Activated CD4-positive, alpha-beta T cell treated with anti-CD3 and anti-CD28 coated beads, Interleukin-2, Interleukin-6, amounts not matched to agents 100 ng/mL and 50 ng/mL, durations not matched to agents 16 hours and 8 hours (primary cell): ENCODE measurements around the gene TTLL5.

Experiments used
- DNase-seq: peaks from one replicate; pipeline ENCODE4 v3.0.0-alpha.2; 2020

TTLL5 gene

DNA sequence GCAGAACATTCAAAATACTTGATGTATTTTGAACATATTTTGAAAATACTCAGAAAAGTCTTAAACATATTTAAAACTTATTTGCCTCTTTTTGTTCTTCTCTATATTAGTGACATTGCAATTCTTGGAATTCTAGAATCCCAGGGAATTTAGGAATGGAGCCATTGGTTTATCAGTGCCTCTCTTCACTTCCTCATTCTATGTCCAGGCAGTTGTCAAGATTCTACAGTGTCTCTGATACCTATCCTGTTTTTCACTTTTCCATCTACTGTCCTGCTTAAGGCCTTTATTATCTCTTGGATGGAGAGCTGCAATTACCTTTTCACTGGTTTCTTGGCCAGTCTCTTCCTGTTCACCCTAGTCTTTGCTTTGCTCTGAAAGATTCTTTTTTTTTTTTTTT, 144.6 kb downstream of the TTLL5 start:
- DNase-seq, result no peak

DNA sequence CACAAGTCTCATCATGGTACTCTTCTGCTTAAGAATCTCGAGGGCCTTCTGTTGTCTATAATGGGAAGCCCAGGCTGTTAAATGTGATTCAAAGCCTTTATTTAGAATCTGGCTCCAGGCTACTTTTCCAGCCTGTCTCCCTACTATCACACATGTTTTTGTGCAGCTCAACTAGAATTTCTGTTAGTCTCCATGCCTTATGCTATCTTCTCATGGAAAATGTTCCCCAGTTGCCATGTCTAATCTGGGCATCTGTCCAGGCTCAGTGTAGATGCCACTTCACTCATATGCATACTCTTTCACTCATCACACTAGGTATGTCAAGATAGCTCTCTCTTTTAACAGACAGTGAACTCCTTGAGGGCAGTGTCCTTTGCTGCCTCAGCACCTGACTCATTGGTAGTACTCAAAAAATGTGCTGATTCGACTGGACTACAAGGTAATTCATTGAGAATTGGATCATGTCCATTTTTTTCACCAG, 145.3 kb downstream of the TTLL5 start:
- DNase-seq, result no peak

DNA sequence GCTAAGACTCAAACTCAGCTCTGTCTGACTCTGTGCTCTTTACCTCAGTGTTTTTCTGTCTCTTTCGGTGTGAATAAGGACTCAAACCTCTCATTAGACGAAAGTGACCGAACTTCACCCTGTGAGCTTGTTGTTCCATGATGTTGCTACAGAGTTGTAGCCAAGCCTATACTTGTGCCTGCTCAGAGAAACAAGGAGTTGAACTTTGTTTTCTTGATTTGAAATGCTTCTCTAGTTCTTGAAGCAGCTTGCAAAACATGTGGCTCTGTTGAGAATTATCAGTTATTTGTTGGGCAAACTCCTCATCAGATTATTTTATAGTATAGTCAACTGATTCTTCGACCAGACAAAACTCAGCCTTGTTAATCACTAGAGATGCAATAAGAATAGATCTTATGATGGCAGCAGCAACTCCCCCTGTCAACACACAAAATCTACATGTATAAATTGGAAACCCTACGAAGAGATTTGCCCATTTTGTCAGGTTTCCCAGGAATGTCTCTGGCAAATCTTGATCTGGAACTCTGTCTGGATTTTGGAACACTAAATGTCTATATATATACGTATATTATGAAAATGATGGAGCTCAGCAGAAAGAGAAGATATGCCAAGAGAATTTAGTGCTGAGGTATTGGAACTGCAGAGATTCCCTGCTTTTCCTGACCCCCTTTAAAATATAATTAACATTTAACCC, 146.8 kb downstream of the TTLL5 start:
- DNase-seq, result no peak

DNA sequence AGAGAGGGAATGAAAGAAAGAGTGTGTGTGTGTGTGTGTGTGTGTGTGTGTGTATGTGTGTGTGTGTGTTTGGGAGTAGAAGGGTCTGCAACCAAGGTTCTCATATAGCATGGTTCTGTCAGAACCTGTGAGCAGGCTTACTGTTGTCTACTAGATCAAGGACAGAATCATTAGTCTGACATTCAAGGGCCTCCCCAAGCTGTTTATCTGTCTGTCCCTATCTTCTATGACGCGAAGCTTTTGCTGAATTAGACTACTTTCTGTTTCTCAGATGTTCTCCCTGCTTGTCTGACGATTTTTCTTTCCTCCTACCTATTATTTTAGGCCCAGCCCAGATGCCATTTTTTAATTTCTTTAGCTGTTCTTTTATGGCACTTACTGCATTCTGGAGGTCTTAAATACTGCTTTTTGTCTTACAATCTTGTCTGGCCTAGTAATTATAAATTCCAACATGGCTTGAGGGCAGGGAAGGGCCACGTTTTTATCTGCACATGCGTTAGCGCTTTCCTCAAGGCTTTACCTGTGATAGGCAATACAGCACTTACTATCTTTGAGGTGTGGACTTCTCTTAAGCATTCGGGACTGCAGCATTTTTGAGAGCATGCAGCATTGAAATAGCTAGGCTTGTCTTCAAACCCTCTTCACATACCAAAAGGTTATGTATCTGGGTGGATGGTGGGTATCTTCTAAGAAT, 150.2 kb downstream of the TTLL5 start:
- DNase-seq, result no peak

DNA sequence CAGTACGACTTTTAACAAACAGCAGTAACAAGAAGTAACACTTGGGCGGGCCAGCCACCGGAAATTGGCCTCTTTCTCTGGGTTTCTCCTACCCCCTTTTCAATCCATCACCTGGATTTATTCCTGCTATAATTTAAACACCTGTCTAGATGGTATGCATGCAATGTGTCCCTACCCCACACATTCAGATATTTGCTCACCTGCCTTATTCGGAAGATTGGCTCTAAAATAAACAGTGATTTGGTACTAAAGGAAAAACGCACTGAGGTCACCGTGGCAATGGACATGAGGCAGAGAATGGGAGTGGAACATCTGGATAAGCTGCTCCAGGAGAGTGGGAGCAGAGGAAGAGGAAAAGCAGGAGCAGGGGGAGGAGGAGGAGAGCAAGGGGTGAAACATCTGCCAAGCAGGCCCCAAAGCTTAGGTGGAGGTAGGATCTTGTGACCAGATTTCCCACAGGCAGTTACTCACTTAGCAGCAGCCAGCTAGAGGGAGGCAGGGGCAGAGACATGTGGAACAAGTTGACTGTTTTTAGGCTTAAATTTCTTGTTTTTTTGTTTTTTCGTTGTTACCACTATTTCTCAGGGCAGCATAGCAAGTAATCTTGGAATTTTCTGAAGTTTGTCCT, 150.9 kb downstream of the TTLL5 start:
- DNase-seq, result no peak

DNA sequence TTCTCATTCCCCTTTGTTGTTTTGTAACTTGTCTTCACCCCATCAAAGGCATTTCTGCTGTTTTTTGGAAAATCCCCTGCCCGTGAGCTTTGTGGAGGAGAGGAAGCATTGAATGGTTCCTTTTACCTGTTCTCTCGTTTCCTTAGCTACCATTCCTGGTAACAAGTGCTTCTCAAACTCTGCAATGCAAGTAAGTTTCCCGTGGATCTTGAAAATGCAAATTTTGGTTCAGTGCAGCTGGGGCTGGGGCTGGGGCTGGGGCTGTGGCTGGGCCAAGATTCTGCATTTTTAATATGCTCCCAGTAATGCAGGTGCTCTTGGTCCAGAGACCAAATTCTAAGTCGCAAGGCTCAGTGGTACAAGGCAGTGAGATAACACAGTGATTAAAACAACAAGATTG, 151.6 kb downstream of the TTLL5 start:
- DNase-seq, result no peak

DNA sequence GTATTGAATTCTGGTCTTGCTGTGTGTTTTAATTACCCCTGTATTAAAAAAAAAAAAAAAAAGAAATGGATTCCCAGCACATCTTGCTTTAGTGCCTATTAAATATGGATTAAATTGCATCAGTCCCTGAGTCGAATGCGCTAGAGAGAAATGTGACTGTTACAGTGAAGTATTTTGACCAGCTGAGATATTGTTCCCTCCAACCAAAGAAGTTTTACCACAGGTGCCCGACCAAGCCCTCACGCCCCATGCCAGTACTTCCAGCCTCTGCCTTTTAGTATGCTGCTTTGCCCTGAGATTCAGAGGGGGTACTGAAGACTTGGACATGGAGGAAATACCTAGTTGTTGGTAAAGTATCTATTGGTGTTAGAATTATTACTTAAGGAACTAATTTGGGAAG, 159.7 kb downstream of the TTLL5 start:
- no peak for DNase-seq

DNA sequence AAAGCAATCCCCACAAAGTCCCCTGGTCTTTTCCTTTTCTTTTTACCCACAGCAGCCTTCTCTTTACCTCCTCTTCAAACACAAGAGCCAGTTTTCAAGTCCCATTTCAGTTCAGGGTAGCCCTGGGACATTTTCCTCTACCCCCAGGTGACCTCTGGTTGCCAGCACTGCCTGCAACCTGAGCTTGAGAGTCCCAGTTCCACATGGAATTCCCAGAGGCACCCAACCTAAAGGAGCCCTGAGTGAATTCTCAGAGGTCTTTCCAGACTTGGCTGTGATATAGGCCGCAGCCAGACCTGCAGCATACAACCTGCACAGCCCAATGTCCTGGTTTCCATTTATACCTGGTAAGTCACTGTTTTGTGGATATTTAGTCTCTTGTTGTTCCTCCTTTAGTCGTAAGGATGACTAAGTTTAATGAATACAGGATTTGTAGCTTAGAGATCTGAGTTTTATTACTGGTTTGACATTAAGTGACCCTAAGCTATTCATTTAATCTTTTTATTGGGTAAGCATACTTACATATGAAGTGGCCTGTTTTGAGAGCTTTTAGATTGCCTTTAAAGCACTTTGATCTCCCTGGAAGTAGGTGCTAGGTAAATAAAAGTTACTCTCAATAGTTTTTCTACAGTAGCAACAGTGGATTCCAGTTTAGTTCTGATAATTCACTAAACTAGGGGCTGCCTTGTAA, 160.9 kb downstream of the TTLL5 start:
- no peak for DNase-seq

DNA sequence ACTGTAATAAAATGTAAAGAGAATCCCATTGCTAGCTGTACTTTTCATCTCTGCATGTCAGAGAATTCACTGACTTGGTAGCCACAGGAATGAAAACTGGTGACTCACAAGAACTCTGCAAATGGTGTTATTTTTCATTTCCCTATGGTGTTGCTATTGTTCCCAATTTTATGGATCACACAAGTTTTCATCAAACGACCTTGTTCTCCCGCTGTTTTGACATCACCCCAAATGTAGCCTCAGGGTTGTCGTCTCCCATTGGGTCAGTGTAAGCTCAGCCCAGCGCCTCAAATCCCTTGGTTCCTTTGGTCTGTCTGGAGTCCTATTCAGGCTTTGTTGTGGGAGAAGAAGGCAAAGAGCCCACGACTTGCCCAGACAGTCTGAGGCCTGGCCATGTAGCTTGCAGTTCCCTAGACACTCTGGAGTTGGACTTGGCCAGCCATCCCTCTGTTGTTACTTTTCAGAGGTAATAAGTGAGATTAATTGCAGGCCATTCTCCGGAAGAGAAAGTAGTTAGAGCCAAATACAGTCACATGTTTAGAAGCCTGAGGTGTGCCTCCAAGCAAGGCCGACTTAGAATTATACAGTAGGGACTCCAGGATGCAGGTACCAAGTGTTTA, 161.6 kb downstream of the TTLL5 start:
- no peak for DNase-seq

DNA sequence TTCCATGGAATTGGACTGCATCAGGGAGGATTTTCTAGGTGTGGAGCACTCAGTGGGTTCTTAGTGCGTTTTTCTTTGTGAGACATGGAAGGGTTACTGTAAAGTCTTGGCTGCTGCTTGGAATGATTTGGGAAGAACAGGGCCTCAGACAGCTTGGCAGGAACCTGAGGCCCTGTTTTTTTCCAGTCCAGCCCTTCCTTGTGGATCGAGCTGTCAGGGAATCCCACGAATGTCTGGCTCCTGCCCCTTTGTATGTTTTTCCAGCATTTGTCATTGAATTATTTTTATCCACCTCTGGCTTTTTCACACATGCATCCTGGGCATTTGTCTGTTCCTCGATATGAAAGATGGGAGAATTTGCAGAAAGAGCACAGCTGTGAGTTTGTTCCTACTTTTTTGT, 162.3 kb downstream of the TTLL5 start:
- DNase-seq, result no peak

DNA sequence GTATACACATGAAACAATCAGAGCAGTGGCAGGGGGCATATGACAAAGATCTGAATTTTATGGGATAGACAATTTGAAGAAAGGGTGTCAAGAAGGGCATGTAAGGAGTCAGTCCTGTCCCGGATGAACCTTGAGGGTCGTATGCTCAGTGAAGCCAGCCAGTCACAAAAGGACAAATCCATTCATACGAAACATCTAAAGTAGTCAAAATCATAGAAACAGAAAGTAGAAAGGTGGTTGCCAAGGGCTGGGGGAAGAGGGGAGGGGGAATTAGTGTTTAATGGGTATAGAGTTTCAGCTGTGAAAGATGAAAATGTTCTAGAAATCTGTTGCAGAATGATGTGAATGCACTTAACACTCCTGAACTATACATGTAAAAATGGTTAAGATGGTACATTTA, 163.3 kb downstream of the TTLL5 start:
- peak; percentile 12 for DNase-seq

DNA sequence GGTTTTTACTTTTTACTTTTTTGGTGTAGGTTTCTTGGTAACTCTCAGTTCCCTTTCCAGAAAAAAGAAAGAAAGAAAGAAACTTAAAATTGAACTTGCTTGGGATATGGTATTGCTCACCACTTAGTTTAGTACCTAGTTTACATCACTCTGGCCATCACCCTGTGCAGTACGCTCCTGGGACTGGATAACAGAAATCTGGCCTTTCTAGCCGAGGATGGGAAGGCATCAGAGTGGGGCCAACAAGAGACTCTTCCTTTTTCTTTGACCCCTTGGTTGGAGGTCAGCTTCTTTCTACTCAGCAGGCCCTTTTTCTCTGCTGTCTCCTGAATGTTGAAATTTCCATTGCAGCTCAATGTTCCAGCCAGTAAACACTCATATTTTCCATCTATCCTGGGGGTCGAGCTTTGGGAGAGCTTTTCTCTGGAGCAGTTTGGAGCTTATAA, 164.1 kb downstream of the TTLL5 start:
- DNase-seq, result no peak

DNA sequence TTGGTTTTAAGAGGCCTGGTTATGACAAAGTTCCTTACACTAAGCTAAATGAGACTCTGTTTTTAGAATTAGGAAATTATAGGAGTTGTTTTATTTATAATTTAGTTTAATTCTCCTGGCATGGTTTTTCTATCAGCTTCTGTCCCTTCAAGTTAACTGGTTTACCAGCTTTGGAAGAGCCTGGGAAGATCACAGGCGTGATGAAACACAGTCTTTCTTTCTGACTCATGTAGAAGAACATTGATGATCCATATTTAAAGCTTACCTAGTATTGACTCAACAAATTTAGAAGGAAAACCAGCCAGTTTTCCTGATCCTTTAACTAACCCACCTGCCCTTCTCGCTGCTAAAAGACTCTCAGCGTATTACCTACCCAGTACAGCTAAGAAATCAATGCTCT, 165.6 kb downstream of the TTLL5 start:
- DNase-seq, result no peak

DNA sequence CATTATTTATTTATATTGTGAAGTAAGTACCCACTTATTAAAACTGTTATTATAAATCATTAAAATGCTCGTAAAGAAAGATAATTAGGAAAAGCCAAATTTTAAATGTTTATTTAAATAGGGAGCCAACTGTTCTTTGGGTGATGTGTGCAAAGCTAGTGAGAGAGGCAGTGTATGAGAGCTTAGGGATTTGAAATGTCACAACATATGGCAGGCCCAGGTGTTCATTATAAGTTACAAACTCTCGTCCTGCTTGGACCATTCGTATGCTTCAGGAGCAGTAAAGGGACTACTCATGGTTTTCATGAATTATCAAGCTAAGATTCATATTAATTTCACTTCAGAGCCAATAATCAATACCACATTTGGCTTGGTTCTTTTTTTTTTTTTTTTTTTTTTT, 166.3 kb downstream of the TTLL5 start:
- no peak for DNase-seq

DNA sequence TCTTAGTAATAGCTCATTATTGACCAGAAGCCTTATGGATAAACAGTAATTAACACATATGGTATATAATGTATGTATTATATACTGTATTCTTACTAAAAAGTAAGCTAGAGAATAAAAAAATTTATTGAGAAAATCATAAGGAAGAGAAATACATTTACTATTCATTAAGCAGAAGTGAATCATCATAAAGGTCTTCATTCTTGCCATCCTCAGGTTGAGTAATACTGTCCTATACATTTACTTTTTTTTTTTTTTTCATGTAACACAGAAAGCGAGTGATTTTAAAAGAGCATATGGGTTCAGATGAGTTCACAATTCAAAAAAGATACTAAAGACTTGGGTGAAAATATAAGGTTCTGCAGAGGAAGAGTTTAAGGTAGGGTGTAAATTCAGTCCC, 168.3 kb downstream of the TTLL5 start:
- no peak for DNase-seq

DNA sequence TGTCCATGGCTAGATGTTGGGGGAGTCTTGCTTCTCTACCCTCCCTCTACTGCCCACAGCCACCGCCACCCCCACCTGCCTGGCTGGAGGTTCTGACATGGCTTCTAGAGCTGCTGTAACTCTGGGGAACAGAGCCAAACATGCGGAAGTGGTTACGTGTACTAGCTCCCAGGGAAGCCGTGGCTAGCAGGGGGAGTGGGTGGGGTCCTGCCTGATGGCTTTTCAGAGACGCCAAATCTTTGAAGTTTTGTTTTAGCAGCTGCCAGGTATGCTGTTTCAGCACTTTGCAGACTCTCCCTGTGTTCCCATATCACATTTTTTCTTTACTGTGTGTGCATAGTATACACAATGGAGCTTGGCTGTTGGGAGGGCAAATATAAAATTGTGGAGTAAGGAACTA, 170.4 kb downstream of the TTLL5 start:
- peak; percentile 19 for DNase-seq

DNA sequence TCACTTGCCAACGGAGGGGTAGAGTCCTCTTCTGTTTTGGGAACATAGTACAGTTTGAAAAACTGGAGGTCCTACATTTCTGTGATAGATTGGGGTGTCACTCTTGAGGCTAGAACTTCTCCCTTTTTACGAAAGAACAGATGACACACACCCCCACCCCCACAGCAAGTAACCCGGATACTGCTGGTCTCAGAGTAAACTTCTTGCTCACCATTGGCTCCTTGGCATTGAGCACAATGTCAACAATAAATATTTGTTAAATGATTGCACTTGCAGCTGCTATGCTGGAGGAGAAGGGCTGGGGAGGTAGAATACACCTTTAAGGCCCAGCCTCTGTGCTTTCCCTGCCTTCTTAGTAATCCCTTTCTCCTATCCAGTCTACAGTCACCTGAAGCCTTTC, 170.9 kb downstream of the TTLL5 start:
- DNase-seq, result no peak

DNA sequence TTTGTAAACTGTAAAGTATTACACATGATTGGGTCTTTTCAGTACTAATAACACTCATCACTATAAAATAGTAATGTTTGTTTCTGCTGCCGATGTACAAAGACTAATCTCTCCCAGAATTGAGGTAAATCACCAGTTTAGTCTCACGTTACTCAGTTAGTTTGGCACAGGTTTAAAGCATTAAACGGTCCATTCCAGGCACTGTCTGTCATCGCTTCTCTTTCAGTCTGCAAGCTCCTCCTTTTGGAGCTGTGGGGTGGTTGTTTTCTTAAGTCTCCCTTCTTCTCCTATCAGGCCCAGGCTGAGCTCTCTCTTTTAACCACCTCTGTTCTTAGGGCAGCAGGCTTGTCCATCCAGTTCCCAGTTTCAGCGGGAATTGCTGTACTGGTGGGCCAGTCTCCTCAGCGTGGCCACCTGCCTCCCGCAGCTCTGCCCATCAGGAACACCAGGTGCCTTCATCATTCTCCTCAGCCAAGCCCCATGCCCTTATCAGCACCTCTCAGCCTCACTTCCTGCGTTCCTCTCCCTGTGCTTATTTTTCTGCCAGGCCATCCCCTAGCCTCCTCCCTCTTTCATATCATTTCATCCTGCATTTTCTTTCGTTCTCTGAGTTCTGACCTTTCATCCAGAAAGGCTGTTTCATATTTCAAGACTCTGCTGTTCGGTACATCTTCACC, 171.7 kb downstream of the TTLL5 start:
- DNase-seq, result no peak

DNA sequence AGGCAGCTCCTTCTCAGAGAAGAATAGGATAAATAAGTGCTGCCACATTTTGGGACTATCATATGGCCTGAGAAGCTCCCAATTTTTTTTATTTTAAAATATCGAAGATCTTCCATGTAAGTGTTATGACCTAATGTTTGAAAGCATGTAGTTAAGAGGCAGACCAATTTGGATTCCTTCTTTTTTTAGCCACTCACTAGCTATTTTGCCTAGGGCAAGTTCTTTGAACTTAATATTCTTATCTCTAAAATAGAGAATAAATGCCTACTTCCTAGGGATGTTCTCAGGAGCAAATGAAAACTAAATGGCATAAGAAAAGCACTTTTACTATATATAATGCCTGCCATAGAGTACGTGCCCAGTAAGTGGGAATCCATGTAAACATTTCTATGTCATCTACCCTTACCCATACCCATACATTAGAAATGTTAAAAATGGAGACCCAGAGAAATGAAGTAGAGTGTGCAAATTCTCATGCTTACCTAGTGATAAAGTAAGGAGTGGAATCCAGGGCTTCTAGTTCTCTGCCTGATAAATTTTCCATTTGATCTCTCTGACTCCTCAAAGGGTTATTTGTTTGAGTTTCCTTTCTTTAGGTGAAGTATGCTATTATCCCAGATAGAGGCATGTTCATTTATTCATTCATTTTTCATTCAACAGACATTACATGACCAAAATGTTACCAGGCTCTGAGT, 172.4 kb downstream of the TTLL5 start:
- no peak for DNase-seq

DNA sequence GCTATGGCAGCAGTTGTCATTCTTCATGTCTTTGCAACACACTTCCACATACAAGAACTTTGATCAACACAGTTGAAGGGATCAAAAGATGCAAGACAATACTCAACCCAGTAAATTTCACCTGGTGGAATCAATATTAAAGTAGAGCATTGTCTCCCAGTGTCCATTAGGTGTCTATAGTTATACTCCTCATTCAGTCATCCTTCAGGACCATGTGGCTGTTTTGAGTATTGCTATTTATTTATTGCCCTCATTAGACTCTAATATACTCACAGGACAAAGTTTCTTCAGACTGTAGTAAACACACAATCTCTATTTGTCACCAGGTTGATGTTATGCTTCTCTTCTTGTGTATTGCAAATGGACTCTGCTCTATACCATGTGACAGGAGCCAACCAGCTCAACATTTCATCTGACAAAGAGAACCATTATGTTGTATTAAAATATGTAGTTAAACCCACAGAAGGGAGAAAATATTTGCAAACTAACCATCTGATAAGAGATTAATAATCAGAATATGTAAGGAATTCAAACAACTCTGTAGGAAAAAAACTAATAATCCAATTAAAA, 174.2 kb downstream of the TTLL5 start:
- DNase-seq, result no peak

DNA sequence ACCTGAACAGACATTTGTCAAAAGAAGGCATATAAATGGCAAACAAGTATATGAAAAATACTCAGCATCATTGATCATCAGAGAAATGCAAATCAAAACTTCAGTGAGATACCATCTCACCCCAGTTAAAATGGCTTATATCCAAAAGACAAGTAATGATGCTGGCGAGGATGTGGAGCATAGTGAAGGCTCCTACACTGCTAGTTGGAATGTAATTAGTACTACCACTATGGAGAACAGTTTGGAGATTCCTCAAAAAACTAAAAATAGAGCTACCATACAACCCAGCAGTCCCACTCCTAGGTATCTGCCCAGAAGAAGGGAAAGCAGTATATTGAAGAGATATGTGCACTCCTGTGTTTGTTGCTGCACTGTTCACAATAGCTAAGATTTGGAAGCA, 174.7 kb downstream of the TTLL5 start:
- DNase-seq, result no peak
